BE2C (cell line): ENCODE results near the gene NSMCE4A.

Experiments used
- DNase-seq: peaks from one replicate; pipeline ENCODE4 v3.0.0-alpha.2; 2020
- H3K27me3 ChIP-seq: fragments of 250-450 bp; sonication (Bioruptor Pico); 2 replicates; pipeline ENCODE4 v1.5.1; 2020; ENCODE audit warnings: mild to moderate bottlenecking
- H3K36me3 ChIP-seq: fragments of 250-450 bp; sonication (Bioruptor Pico); 2 replicates; pipeline ENCODE4 v1.5.1; 2020; ENCODE audit warnings: mild to moderate bottlenecking
- H3K4me1 ChIP-seq: fragments of 250-450 bp; sonication (Bioruptor Pico); 2 replicates; pipeline ENCODE4 v1.5.1; 2020
- H3K4me3 ChIP-seq: 2 replicates; pipeline ENCODE4 v1.5.1; 2011; ENCODE audit warnings: low read depth, low read length
- H3K9me3 ChIP-seq: fragments of 250-450 bp; sonication (Bioruptor Pico); 2 replicates; pipeline ENCODE4 v1.5.1; 2020
- TF ChIP-seq, protein P1 (sequence below): IDR thresholded peaks from 2 replicates; pipeline ENCODE4 v1.5.1; 2012; ENCODE audit warnings: mild to moderate bottlenecking, low read depth, low read length

Gene NSMCE4A

DNA sequence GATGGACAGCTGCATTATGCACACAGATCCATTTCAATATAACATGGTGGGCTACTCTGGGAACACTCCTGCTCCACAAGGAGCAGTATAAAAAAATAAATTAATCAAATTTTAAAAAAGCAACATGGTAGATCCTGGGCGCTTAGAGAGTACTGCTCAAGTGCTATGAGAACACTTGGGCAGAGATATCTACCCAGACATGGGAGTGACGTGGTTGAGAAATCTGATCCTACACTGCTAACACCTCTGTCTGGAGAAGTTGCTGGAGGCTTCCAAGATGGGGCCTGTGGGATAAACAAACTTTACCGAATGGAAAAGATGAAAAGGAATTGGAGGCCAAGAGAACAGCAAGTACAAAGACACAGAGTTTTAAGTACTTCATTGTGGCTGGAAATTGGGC, 9.0 kb downstream of the NSMCE4A start:
- H3K4me1 ChIP-seq, result no peaks in the 10 kb centered on the region
- TF ChIP-seq, protein P1, sequence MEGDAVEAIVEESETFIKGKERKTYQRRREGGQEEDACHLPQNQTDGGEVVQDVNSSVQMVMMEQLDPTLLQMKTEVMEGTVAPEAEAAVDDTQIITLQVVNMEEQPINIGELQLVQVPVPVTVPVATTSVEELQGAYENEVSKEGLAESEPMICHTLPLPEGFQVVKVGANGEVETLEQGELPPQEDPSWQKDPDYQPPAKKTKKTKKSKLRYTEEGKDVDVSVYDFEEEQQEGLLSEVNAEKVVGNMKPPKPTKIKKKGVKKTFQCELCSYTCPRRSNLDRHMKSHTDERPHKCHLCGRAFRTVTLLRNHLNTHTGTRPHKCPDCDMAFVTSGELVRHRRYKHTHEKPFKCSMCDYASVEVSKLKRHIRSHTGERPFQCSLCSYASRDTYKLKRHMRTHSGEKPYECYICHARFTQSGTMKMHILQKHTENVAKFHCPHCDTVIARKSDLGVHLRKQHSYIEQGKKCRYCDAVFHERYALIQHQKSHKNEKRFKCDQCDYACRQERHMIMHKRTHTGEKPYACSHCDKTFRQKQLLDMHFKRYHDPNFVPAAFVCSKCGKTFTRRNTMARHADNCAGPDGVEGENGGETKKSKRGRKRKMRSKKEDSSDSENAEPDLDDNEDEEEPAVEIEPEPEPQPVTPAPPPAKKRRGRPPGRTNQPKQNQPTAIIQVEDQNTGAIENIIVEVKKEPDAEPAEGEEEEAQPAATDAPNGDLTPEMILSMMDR, result no peak
- H3K9me3 ChIP-seq, result no peaks in the 10 kb centered on the region
- peaks cover 42% of the 10 kb centered on the region for H3K36me3 ChIP-seq
- no peaks in the 10 kb centered on the region for H3K27me3 ChIP-seq
- no peak for DNase-seq
- H3K4me3 ChIP-seq, result no peak overlapping the region

DNA sequence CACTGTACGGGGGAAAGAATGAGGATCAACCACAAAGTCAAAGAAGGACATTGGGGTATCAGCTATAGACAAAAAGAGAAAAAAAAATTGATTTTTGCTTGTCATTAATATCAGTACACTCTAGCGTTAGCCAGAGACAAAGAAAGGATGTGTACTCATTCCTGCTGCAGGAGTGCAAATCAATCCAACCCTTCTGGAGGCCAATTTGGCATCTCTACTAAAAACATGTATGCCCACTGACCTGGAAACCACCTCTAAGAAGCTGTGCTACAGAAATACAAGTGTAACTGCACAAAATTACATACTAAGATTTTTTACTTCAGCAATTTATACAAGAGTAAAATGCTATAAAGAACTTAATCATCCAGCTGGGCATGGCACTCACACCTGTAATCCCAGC, 13.6 kb downstream of the NSMCE4A start:
- Histone ChIP-seq H3K9me3 (no peaks in the 10 kb centered on the region), H3K27me3 (no peaks in the 10 kb centered on the region), H3K4me3 (no peak overlapping the region), H3K36me3 (peaks cover 34% of the 10 kb centered on the region), H3K4me1 (no peaks in the 10 kb centered on the region)
- TF ChIP-seq, protein P1, result no peak
- no peak for DNase-seq

DNA sequence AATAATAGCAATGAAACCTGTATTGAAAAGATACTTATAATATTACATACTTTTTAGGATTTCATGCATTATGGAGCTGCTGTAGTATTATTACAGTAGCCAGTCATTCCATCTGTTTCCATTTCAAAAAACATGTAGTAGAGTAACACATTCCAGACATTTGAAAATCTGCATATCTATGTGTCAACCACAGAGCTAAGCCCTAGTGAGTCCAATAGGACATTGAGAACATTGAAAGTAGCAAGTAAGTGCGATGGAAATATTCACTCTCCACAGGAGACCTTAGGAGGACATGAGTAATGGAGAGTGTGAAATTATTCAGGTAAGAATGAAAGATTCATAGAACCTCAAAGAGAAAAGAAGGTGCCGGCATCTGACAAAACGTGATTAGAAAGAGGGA, 15.3 kb downstream of the NSMCE4A start:
- H3K27me3 ChIP-seq, result no peaks in the 10 kb centered on the region
- H3K4me3 ChIP-seq, result no peak overlapping the region
- no peaks in the 10 kb centered on the region for H3K9me3 ChIP-seq
- TF ChIP-seq, protein P1, result no peak
- no peaks in the 10 kb centered on the region for H3K4me1 ChIP-seq
- DNase-seq, result no peak
- peaks cover 21% of the 10 kb centered on the region for H3K36me3 ChIP-seq

DNA sequence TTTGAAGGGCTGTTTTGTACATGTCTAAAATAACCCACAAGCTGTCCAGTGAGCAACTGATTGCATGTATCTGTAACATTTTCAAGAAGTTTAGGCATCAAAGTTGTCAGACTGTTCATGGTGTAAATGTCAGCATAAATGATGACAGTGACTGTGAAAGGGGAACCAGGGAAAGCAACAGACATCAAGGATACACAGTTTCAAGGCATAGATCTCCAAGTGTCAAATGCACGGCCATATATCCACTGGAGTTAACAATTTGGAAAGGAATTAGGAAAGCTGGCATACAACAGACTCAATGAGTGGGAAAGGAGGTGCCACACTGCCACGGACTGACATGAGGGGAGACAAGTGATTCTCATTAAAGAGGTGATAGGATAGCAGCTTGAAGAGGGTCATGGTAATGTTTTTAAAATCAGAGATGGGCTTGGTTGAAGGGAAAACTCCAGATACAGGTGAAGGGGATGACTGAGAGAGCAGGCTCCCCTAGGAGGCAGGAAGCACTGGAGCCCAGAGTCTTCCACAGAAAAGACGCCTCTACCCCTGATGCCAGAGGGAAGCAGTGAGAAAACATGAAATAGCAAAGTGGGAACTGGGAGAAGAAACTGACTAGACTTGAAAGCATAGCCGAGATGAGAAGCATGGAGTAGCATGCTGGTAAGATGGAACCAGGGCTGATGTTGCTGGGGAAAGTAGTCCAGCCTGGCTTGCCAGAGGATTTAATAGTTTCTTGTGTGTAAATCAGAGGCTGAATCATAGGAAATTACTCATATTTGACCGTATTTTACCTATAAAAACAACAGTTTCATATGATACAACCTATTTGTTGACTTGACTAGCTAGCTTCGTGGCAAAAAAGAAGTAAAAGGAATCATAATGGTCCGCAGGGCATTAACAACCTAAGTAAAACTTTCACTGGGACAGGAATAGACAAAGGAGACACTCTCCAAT, 18.6 kb downstream of the NSMCE4A start:
- H3K27me3 ChIP-seq, result no peaks in the 10 kb centered on the region
- H3K36me3 ChIP-seq, result peaks cover 13% of the 10 kb centered on the region
- no peak overlapping the region for H3K4me3 ChIP-seq
- no peak for DNase-seq
- TF ChIP-seq, protein P1, result no peak
- no peaks in the 10 kb centered on the region for H3K4me1 ChIP-seq
- no peaks in the 10 kb centered on the region for H3K9me3 ChIP-seq

DNA sequence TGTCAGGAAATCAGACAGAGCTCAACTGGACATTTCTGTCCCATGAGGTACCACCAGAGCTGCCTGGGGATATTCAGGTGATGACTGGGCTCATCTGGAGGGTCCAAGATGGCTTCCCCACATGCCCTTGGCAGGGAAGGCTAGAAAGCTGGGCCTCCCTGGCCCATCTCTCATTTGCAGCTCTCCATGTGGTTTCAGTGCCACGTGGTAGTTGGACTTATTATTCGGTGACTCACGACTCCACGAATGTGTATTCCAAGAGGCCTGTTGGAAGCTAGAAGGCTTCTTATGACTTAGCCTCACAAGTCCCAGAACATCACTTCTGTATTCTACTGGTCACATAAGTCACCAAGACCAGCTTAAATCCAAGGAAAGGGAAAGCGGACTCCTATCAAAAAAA, 22.8 kb downstream of the NSMCE4A start:
- H3K9me3 ChIP-seq, result no peaks in the 10 kb centered on the region
- no peak for DNase-seq
- H3K36me3 ChIP-seq, result no peaks in the 10 kb centered on the region

DNA sequence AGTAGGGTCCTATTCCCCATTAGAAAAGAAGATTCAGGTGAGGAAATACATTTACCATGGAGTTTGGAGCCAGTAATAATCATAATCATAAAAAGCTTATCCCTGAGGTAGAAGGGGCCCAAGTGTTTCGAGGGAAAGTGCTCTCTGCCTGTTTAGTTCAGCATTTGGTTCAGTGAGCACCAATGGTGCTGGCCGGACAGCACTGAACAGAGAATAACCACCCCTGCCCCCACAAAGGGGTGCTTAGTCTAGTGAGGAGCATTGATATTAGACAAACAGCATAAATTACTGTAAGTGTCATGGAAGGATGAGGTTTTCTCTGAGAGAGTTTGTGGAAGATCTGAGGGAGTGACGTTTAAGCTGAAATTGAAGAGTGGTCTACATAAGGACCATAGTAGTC, 25.6 kb downstream of the NSMCE4A start:
- TF ChIP-seq, protein P1, result no peak

More for the DNA sequence above, 22.8 kb downstream of the NSMCE4A start:
- TF ChIP-seq, protein P1, result no peak
- Histone ChIP-seq H3K4me3 (no peak overlapping the region), H3K4me1 (no peaks in the 10 kb centered on the region), H3K27me3 (no peaks in the 10 kb centered on the region)

More for the DNA sequence above, 25.6 kb downstream of the NSMCE4A start:
- Histone ChIP-seq H3K4me1 (no peaks in the 10 kb centered on the region), H3K9me3 (no peaks in the 10 kb centered on the region), H3K36me3 (no peaks in the 10 kb centered on the region), H3K27me3 (no peaks in the 10 kb centered on the region), H3K4me3 (no peak overlapping the region)
- no peak for DNase-seq
